ENCODE measurements around the gene SRRT. TPM values are rescaled to one million over a fixed set of nuclear protein-coding genes. Genes with fewer than 3 reads are reported as not detected.

Gene SRRT
- total and polyA plus RNA-seq, 4 donors = 27.2 to 45.0 (median 30.3) TPM

DNA sequence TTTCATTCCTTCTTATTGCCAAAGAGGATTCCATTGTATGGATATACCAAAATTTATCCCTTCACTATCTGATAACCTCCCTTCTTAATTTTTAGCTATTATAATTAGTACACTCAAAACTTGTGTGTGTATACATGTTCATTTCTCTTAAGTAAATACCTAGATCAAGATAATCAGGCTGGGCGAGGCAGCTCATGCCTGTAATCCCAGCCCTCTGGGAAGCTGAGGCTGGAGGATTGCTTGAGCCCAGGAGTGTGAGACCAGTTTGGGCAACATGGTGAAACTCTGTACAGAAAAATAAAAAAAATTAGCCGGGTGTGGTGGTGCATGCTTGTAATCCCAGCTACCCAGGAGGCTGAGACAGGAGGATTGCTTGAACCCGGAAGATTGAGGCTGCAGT lies 36.6 kb downstream of the SRRT start:
- H3K9me3 ChIP-seq (ENCODE audit: control insufficient read depth in 4 of 4, low read length in 3 of 4) = peaks cover 0 to 2% (median 0%) of the 10 kb centered on the region in 4 donors
- H3K4me1 ChIP-seq (ENCODE audit: control insufficient read depth in 4 of 4, insufficient read depth in 4 of 4, low read length in 3 of 4) = peaks cover 4 to 20% (median 7%) of the 10 kb centered on the region in 4 donors
- 89% methylated on average over 3 of the region's 3 CpGs for WGBS
- no peaks in the 10 kb centered on the region for H3K36me3 ChIP-seq (ENCODE audit: control insufficient read depth in 4 of 4, insufficient read depth in 3 of 4, low read depth in 1 of 4, low read length in 3 of 4)
- H3K9ac ChIP-seq (ENCODE audit: low read depth in 1 of 2, low read length in 2 of 2) = no peak overlapping the region
- H3K27me3 ChIP-seq (ENCODE audit: control insufficient read depth in 4 of 4, insufficient read depth in 4 of 4, low read length in 3 of 4) = no peaks in the 10 kb centered on the region
- H3K4me3 ChIP-seq (ENCODE audit: low read depth in 1 of 3, low read length in 3 of 3) = no peak overlapping the region
- H3K27ac ChIP-seq (ENCODE audit: low read depth in 1 of 2, low read length in 2 of 2) = no peak overlapping the region
- TF ChIP-seq YY1 (IDR thresholded peaks at IDR 0.05) (no peak), JUND (IDR thresholded peaks at IDR 0.05) (no peak), TAF1 (conservative IDR thresholded peaks at IDR 0.05) (no peak), GABPA (IDR thresholded peaks at IDR 0.05 in 1 of 2, conservative IDR thresholded peaks at IDR 0.05 in 1 of 2) (no peak), HNF4A (conservative IDR thresholded peaks at IDR 0.05) (no peak)
- no peak for DNase-seq (ENCODE audit: low spot score)

- peak overlapping the region; percentile 88 to 91 for H3K27ac ChIP-seq (ENCODE audit: low read depth in 1 of 2, low read length in 2 of 2)
- no peaks in the 10 kb centered on the region for H3K36me3 ChIP-seq (ENCODE audit: control insufficient read depth in 4 of 4, insufficient read depth in 3 of 4, low read depth in 1 of 4, low read length in 3 of 4)
- WGBS = 48% methylated on average over 15 of the region's 15 CpGs
- peak; percentile 40 for DNase-seq (ENCODE audit: low spot score)
- peak; percentile 93 for TF ChIP-seq FOXA1 (IDR thresholded peaks at IDR 0.05)
- TF ChIP-seq HNF4G (IDR thresholded peaks at IDR 0.05) = peak; percentile 100
- TF ChIP-seq FOXA2 (IDR thresholded peaks at IDR 0.05) = peak; percentile 93
- TF ChIP-seq, protein P1, sequence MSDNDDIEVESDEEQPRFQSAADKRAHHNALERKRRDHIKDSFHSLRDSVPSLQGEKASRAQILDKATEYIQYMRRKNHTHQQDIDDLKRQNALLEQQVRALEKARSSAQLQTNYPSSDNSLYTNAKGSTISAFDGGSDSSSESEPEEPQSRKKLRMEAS (IDR thresholded peaks at IDR 0.05) = peak; percentile 99
- peak; percentile 98 to 99 for TF ChIP-seq RXRA (IDR thresholded peaks at IDR 0.05)
- TF ChIP-seq GABPA (IDR thresholded peaks at IDR 0.05 in 1 of 2, conservative IDR thresholded peaks at IDR 0.05 in 1 of 2) = peak in 1 of 2 donors; percentile 69
- TF ChIP-seq REST (IDR thresholded peaks at IDR 0.05) = peak; percentile 84
- TF ChIP-seq ATF3 (IDR thresholded peaks at IDR 0.05) = peak; percentile 83
- TF ChIP-seq, protein P2, sequence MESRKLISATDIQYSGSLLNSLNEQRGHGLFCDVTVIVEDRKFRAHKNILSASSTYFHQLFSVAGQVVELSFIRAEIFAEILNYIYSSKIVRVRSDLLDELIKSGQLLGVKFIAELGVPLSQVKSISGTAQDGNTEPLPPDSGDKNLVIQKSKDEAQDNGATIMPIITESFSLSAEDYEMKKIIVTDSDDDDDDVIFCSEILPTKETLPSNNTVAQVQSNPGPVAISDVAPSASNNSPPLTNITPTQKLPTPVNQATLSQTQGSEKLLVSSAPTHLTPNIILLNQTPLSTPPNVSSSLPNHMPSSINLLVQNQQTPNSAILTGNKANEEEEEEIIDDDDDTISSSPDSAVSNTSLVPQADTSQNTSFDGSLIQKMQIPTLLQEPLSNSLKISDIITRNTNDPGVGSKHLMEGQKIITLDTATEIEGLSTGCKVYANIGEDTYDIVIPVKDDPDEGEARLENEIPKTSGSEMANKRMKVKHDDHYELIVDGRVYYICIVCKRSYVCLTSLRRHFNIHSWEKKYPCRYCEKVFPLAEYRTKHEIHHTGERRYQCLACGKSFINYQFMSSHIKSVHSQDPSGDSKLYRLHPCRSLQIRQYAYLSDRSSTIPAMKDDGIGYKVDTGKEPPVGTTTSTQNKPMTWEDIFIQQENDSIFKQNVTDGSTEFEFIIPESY (IDR thresholded peaks at IDR 0.05) = peak; percentile 96
- no peak for TF ChIP-seq TAF1 (conservative IDR thresholded peaks at IDR 0.05)
- peak; percentile 99 for TF ChIP-seq SP1 (IDR thresholded peaks at IDR 0.05)
- TF ChIP-seq EGR1 (IDR thresholded peaks at IDR 0.05; ENCODE audit: low read depth in 2 of 2) = peak; percentile 95 to 96
- TF ChIP-seq NR2F2 (IDR thresholded peaks at IDR 0.05) = peak; percentile 83
- TF ChIP-seq JUND (IDR thresholded peaks at IDR 0.05) = peak; percentile 93 to 97
- peak; percentile 91 for TF ChIP-seq YY1 (IDR thresholded peaks at IDR 0.05)
- peak; percentile 99 for TF ChIP-seq HNF4A (conservative IDR thresholded peaks at IDR 0.05)
- peak; percentile 51 to 66 for TF ChIP-seq RAD21 (IDR thresholded peaks at IDR 0.05)
- TF ChIP-seq, protein P3, sequence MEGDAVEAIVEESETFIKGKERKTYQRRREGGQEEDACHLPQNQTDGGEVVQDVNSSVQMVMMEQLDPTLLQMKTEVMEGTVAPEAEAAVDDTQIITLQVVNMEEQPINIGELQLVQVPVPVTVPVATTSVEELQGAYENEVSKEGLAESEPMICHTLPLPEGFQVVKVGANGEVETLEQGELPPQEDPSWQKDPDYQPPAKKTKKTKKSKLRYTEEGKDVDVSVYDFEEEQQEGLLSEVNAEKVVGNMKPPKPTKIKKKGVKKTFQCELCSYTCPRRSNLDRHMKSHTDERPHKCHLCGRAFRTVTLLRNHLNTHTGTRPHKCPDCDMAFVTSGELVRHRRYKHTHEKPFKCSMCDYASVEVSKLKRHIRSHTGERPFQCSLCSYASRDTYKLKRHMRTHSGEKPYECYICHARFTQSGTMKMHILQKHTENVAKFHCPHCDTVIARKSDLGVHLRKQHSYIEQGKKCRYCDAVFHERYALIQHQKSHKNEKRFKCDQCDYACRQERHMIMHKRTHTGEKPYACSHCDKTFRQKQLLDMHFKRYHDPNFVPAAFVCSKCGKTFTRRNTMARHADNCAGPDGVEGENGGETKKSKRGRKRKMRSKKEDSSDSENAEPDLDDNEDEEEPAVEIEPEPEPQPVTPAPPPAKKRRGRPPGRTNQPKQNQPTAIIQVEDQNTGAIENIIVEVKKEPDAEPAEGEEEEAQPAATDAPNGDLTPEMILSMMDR (IDR thresholded peaks at IDR 0.05; ENCODE audit: low read depth, low read length, missing input control) = no peak
- H3K27me3 ChIP-seq (ENCODE audit: control insufficient read depth in 4 of 4, insufficient read depth in 4 of 4, low read length in 3 of 4) = no peaks in the 10 kb centered on the region
- H3K4me3 ChIP-seq (ENCODE audit: low read depth in 1 of 3, low read length in 3 of 3) = no peak overlapping the region
- H3K4me1 ChIP-seq (ENCODE audit: control insufficient read depth in 4 of 4, insufficient read depth in 4 of 4, low read length in 3 of 4) = peaks cover 4 to 20% (median 7%) of the 10 kb centered on the region in 4 donors
- no peaks in the 10 kb centered on the region for H3K9me3 ChIP-seq (ENCODE audit: control insufficient read depth in 4 of 4, low read length in 3 of 4)
- H3K9ac ChIP-seq (ENCODE audit: low read depth in 1 of 2, low read length in 2 of 2) = peak overlapping the region in 1 of 2 donors; percentile 67
These were observed 39.4 kb downstream of the SRRT start for GRCh38 chr7:100914208-100914878.

Measured in liver (tissue), 9 donors.